HG03432 (cell line): Measurements from ENCODE around the gene CKM.
"Not testable (repeated sequence)": the region's sequence is repeated elsewhere in the genome, so short reads cannot be mapped to it uniquely, and the experiment has no call there.

Experiments
- ATAC-seq: cut with Tn5 transposase; IDR thresholded peaks from one replicate; pipeline ENCODE4 v1.9.1; 2021; ENCODE audit warnings: mild to moderate bottlenecking, moderate library complexity; ENCODE audit not compliant: unreplicated experiment

CKM gene

DNA sequence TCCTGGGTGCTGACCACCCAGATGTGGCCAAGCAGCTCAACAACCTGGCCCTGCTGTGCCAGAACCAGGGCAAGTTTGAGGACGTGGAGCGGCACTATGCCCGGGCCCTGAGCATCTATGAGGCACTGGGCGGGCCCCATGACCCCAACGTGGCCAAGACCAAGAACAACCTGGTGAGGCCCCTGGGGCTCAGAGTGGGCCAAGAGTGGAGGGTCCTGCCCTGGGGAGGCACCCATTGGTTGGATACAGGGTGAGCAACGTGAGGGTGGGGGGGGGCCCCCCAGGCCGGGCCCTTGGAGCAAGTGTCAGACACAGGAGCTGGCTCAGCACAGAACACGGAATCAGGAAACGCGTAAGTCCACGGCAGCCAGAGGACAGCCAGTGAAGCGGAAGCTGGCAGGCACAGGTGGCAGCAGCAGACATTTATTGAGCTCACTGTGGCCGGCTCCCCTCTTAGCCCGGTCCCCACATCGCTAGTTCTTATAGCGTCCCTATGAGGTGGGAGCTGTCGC lies 26.8 kb upstream of the CKM start:
- no peak for ATAC-seq

GRCh38 chr19:45349126-45349415 lies 26.4 kb upstream of the CKM start:
- no peak for ATAC-seq

DNA sequence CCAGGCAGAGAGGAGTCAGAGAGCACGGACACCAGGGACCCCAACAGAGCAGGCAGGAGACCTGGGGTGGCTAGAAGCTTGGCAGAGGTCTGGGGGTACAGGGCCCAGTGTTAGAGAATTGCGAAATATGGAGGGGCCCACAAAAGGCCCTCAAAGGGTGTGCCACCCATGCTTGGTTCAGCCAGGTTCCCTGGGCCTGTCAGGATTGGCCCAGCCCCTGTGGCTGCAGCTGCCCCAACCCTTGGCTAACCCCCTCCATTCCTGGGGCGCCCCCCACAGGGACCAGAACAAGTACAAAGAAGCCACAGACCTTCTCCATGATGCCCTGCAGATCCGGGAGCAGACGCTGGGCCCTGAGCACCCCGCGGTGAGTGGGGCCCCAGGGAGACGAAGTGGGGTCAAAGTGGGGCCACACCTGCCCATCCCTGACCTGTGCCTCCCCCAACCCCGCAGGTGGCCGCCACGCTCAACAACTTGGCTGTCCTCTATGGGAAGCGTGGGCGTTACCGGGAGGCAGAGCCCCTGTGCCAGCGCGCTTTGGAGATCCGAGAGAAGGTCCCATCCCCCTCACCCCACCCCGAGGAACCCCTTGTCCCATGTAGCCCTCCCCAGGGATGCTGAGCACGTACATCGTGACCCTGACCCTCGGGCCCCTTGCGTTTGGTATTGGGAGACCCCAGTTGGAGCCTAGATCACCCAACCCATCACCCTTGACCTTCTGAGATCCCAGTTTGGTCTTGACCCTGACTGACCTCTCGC lies 25.9 kb upstream of the CKM start:
- ATAC-seq, result no peak

DNA sequence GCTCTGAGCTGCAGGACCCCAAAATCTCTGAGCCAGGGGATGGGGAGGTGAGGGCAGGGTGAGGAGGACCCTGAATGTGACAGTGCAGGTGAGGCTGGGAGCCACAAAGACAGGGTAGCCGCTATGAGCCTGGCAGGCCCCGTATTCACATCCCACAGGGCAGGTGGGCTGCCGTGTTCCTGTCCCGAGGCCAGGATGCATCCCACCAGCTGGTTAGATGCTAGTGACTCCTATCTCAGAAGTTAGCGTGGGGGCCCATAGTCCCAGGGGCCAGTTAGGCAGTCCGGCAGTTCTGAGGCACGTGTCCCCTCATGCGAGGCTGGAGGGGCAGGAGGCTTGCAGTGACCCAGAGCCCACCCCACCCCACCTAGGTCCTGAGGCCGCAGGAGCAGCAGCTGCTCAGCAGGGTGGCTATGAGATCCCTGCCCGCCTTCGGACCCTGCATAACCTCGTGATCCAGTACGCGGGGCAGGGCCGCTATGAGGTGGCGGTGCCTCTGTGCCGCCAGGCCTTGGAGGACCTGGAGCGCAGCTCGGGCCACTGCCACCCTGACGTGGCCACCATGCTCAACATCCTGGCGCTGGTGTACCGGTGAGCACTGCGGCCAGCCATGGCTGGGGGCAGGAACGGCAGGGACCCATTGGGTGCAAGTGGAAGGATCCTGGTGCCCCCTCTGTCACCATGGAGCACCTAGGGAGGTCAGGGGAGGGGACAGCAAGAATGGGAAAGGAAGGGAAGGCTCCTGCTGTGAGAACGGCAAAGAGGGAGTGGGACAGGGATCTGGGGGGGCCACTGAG lies 25.1 kb upstream of the CKM start:
- no peak for ATAC-seq

DNA sequence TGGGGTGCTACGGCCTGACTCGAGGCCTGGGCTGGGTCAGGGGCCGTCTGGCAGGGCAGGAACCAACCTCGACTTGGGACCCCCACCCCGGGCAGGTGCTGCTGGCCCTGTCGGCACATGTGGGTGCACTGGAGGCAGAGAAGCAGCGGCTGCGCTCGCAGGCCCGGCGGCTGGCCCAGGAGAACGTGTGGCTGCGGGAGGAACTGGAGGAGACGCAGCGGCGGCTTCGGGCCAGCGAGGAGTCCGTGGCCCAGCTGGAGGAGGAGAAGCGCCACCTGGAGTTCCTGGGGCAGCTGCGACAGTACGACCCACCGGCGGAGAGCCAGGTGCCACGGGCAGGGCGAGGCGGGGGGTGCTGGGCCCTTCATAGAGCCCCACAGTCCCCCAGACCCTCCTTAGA lies 23.8 kb upstream of the CKM start:
- ATAC-seq, result no peak

DNA sequence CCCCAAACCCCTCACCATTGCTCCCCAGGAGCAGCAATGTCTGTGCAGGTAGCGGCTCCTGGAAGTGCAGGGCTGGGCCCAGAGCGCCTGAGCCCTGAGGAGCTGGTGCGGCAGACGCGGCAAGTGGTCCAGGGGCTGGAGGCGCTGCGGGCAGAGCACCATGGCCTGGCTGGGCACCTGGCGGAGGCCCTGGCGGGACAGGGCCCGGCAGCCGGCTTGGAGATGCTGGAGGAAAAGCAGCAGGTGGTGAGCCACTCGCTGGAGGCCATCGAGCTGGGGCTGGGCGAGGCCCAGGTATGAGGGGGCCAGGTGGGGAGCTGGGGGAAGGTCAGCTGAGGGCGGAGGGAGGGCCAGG lies 22.8 kb upstream of the CKM start:
- no peak for ATAC-seq

GRCh38 chr19:45344621-45345505 lies 22.2 kb upstream of the CKM start:
- no peak for ATAC-seq

DNA sequence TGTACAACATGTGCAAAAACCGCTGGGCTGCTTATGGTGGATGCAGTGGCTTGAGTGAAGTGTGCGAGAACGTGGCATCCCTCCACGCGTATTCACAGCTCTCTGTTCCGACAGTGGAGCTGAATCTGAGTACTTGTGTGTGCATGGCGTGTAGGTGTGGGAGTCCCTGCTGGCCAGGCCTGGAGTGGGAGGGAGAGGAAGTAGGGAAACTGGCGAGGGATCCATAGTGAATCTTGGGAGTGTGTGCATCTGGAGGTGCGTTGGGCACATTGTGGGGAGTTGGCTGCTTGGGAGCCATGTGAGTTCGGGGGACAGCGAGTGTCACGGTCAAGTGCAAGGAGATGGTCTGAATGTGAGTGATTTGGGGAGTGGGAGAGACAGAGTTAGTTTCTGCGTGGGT lies 20.2 kb upstream of the CKM start:
- no peak for ATAC-seq

DNA sequence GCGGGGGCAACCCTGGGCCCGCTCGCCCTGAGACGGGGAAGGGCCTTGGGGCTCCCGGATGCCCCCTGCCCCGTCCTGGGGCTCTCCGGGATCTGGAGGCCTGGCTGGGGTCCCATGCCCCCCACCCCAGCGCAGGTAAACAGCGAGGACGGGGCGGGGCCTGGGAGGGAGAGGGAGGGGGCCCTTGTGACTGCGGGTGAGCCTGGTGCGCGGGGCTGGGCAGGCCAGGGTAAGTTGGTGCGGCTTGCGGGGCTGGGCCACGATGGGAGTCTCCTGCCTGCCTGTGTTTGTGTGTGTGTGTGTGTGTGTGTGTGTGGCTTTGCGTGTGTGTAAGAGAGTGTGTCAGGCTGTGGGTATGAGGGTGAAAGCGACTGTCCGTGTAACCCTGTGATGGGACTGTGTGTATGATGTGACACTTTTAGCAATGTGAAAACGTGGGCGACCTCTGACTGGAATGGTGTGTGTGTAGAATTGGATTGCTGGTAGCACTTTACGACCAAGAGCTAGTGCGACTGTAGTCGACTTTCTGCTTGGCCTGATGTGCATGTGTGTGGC lies 18.3 kb upstream of the CKM start:
- ATAC-seq, result no peak

- no peak for ATAC-seq
Measured at GRCh38 chr19:45340232-45340898, 17.7 kb upstream of the CKM start, which contains the start of gene KLC3. Gene KLC3 (plus strand): TSS chr19:45340750. CDS start chr19:45345542, 4,792 bp downstream.

DNA sequence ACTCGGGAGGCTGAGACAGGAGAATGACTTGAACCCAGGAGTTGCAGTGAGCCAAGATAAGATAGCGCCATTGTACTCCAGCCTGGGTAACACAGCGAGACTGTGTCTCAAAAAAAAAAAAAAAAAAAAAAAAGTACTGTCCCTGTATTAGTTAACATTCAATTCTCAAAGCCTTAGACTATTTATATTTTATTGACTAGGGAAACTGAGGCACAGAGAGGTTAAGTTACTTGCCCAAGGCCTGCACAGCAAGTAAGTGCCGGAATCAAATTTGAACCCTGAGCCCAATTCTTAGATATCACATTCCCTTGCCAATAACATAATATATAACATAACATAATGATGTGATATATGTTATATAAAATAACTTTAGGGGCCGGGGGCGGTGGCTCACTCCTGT lies 17.0 kb upstream of the CKM start:
- ATAC-seq, result no peak

DNA sequence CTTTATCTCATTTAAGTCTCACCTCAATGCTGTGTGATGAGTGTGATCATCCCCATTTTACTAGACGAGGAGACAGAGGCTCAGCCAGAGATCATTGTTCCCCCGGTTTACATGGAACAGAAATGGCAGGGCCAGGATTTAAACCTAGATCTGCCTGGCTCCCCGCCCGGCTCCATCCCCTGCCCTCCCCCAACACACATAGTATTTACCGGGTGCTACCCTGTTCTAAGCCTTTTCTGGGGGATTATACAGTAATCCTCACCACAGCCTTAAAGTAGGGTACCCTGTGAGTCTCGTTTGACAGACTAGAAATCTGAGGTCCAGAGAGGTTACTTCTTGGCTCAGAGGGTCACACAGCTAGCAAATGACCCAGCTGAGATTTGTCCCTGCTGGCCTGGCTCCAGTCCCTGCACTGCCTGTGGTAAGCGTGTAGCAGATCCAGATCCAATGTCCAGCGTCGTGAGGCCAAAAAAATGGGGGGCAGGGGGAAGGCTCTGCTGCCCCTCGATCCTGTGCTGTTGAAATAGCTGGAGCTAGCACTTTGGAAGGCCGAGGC lies 14.1 kb upstream of the CKM start:
- ATAC-seq, result no peak

DNA sequence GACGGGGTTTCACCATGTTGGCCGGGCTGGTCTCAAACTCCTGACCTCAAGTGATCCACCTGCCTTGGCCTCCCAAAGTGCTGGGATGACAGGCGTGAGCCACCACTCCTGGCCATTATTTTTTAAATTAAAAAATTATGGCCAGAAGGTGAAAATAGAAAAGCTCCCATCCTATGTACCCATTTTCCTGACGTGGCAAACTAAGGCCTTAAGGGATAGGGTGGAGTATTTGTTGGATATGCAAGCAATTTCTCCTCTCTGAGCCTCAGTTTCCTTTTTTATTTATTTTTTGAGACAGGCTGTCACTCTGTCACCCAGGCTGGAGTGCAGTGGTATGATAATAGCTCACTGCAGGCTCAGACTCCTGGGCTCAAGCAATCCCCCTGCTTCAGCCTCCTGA lies 12.2 kb upstream of the CKM start:
- not testable (repeated sequence) for ATAC-seq

GRCh38 chr19:45333609-45334303 lies 11.1 kb upstream of the CKM start:
- no peak for ATAC-seq

DNA sequence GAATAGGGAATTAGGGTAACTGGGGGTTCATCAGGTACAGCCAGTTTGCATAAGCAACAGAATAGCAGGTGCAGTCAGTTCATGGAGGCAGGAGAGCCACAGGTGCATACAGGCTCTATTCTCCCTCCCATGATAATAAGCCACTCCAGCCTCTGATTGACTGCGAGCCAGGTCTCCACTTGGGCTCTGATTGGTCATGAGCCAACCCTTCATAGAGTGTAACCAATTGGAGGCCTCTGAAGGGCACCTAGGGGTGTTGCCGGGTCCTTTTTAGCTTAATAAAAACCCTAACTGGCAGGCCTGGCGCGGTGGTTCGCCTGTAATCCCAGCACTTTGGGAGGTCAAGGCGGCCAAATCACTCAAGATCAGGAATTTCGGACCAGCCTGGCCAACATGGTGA lies 8.7 kb upstream of the CKM start:
- no peak for ATAC-seq

DNA sequence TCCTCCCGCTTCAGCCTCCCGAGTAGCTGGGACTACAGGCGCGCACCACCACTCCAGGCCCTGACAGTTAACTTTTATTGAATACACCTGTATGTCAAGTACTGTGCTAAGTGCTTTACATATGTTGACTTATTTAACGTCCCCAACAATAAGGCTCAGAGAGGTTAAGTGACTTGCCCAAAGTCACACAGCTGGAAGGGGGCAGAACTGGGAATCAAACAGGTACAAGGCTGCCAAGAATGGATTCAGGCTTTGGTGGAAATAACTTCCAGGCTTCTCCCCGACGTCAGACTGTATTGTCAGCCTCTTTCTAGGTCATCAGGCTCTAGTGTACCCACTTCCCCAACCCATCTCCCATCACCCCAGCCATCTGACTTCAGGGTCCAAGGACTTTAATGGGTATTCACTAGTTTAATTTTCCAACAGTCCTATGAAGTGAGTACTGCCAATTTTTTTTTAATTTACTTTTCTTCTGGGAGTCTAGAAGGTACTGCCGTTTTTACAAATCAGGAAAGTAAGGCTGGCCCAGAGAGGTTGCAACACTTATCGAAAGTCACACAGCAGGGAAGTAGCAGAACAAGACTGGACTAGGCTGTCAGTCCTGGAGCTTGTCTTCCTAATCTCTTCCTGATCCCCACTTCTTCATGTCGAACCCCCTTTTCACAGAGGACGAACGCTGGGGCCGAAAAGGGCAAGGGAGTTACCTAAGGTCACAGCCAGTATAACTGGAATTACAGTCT lies 4.9 kb upstream of the CKM start:
- no peak for ATAC-seq

DNA sequence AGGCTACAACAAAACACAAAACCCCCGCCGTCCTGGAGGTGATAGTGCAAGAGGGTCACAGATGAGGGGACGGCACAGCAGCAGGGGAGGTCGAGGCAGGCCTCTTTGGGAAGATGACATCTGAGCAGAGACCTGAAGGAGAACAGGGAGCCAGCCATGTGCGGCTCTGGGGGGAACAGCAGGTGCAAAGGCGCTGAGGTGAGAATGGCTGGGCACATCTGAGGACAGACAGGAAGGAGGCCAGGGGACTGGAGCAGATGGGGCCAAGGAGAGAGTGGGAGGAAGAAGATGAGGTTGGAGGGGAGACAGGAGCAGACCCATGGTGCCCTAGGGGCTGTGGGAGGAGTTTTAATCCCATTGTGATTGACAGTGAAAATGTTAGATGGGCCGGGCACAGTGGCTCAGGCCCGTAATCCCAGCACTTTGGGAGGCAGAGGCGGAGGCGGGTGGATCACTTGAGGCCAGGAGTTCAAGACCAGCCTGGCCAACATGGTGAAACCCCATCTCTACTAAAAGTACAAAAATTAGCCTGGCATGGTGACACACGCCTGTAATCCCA lies 1.8 kb upstream of the CKM start:
- ATAC-seq, result no peak

DNA sequence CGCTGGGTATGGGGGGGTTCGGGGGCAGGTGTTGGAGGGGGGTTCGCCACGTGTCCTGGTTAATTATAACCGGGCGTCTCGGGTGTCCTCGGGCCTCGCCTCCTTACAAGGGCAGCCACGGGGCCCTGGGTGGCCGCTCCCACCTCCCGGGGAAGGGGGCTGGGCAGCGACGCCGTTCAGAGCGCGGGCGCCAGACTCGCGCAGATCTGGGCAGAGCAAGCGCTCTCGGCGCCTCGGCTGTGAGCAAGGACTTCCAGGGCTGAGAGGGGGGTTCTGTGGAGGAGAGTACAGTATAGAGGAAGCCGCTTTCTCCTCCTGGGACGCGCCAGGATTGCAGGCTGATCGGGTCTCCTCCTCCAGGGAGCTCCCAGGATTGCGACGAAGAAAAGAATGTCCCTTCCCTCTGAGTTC lies 1.0 kb upstream of the CKM start:
- no peak for ATAC-seq

- no peak for ATAC-seq
Measured at GRCh38 chr19:45322311-45322710, 364 bp downstream of the CKM start.
